Nephron (organoid): Measurements from ENCODE around the gene CAPN11.
"Not testable (repeated sequence)": the region's sequence is repeated elsewhere in the genome, so short reads cannot be mapped to it uniquely, and the experiment has no call there.

Experiments
- H3K27ac Mint-ChIP-seq, 3 experiments: 2 replicates each; pipeline ENCODE4 v1.8.0; 2020; ENCODE audit warnings: mixed read lengths in 3 of 3, mild to moderate bottlenecking in 2 of 3, moderate library complexity in 1 of 3
- H3K27me3 Mint-ChIP-seq: 2 replicates; pipeline ENCODE4 v1.8.0; 2021; ENCODE audit warnings: low read depth, mild to moderate bottlenecking, moderate library complexity, mixed read lengths
- H3K36me3 Mint-ChIP-seq: 2 replicates; pipeline ENCODE4 v1.8.0; 2020; ENCODE audit warnings: low read depth, mixed read lengths
- H3K4me1 Mint-ChIP-seq: 2 replicates; pipeline ENCODE4 v1.8.0; 2020; ENCODE audit warnings: mixed read lengths
- H3K4me3 Mint-ChIP-seq, 3 experiments: 2 replicates each; pipeline ENCODE4 v1.8.0; 2020; ENCODE audit warnings: mild to moderate bottlenecking in 3 of 3, mixed read lengths in 3 of 3, moderate library complexity in 2 of 3
- H3K9me3 Mint-ChIP-seq: 2 replicates; pipeline ENCODE4 v1.8.0; 2020; ENCODE audit warnings: mixed read lengths
- TF ChIP-seq, protein P1 (sequence below), 3 experiments: fragments of 200-600 bp; sonication (generic); IDR thresholded peaks; one replicate each; pipeline ENCODE4 v1.5.0; 2021; ENCODE audit warnings: antibody characterized with exemption in 3 of 3; ENCODE audit not compliant: unreplicated experiment in 3 of 3

CAPN11 gene

DNA sequence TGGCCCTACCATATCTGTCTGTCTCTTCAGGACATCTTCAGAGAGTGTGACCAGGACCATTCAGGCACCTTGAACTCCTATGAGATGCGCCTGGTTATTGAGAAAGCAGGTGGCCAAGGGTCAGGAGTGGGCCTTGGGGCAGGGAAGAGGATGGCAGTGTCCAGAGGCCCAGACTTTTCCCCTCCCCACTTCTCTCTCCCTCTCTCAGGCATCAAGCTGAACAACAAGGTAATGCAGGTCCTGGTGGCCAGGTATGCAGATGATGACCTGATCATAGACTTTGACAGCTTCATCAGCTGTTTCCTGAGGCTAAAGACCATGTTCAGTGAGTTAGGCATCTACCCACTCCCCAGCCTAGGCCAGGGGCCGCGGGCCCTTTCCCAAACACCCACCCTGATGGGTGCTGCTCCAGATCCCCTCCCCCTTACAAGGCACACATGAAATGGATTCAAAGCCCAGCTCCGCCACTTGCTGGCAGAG is 24.3 kb downstream of the CAPN11 start:
- peaks cover 7% of the 10 kb centered on the region for H3K4me1 Mint-ChIP-seq
- H3K9me3 Mint-ChIP-seq = no peaks in the 10 kb centered on the region
- H3K4me3 Mint-ChIP-seq = no peak overlapping the region
- peaks cover 22% of the 10 kb centered on the region for H3K27me3 Mint-ChIP-seq
- TF ChIP-seq, protein P1, sequence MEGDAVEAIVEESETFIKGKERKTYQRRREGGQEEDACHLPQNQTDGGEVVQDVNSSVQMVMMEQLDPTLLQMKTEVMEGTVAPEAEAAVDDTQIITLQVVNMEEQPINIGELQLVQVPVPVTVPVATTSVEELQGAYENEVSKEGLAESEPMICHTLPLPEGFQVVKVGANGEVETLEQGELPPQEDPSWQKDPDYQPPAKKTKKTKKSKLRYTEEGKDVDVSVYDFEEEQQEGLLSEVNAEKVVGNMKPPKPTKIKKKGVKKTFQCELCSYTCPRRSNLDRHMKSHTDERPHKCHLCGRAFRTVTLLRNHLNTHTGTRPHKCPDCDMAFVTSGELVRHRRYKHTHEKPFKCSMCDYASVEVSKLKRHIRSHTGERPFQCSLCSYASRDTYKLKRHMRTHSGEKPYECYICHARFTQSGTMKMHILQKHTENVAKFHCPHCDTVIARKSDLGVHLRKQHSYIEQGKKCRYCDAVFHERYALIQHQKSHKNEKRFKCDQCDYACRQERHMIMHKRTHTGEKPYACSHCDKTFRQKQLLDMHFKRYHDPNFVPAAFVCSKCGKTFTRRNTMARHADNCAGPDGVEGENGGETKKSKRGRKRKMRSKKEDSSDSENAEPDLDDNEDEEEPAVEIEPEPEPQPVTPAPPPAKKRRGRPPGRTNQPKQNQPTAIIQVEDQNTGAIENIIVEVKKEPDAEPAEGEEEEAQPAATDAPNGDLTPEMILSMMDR (IDR thresholded peaks at IDR 0.05; ENCODE audit: unreplicated experiment in 3 of 3) = no peak
- H3K36me3 Mint-ChIP-seq = no peaks in the 10 kb centered on the region
- no peak overlapping the region for H3K27ac Mint-ChIP-seq

- peaks cover 24% of the 10 kb centered on the region for H3K27me3 Mint-ChIP-seq
- no peaks in the 10 kb centered on the region for H3K9me3 Mint-ChIP-seq
- H3K36me3 Mint-ChIP-seq = no peaks in the 10 kb centered on the region
- H3K4me3 Mint-ChIP-seq = no peak overlapping the region
- peaks cover 7% of the 10 kb centered on the region for H3K4me1 Mint-ChIP-seq
- H3K27ac Mint-ChIP-seq = no peak overlapping the region
- TF ChIP-seq, protein P1 (IDR thresholded peaks at IDR 0.05; ENCODE audit: unreplicated experiment in 3 of 3) = no peak
These were observed 25.2 kb downstream of the CAPN11 start for GRCh38 chr6:44183783-44184182.

- Mint-ChIP-seq H3K27me3 (peaks cover 24% of the 10 kb centered on the region), H3K27ac (peak overlapping the region in 1 of 3 experiments; percentile 7)
- not testable (repeated sequence) for H3K4me3 Mint-ChIP-seq, H3K9me3 Mint-ChIP-seq, H3K36me3 Mint-ChIP-seq, H3K4me1 Mint-ChIP-seq
These were observed 26.7 kb downstream of the CAPN11 start for GRCh38 chr6:44185356-44185755.

- Mint-ChIP-seq H3K4me1 (peaks cover 7% of the 10 kb centered on the region), H3K27ac (peak overlapping the region; percentile 3 to 34 (median 6)), H3K4me3 (no peak overlapping the region), H3K9me3 (no peaks in the 10 kb centered on the region), H3K27me3 (peaks cover 24% of the 10 kb centered on the region), H3K36me3 (no peaks in the 10 kb centered on the region)
- TF ChIP-seq, protein P1 (IDR thresholded peaks at IDR 0.05; ENCODE audit: unreplicated experiment in 3 of 3) = no peak
These were observed 27.5 kb downstream of the CAPN11 start for GRCh38 chr6:44185953-44186634.

GRCh38 chr6:44186635-44187025 is 28.0 kb downstream of the CAPN11 start:
- Mint-ChIP-seq H3K4me1 (peaks cover 7% of the 10 kb centered on the region), H3K9me3 (no peaks in the 10 kb centered on the region), H3K36me3 (no peaks in the 10 kb centered on the region), H3K27ac (peak overlapping the region in 1 of 3 experiments; percentile 3), H3K27me3 (peaks cover 24% of the 10 kb centered on the region), H3K4me3 (no peak overlapping the region)
- TF ChIP-seq, protein P1 (IDR thresholded peaks at IDR 0.05; ENCODE audit: unreplicated experiment in 3 of 3) = no peak

DNA sequence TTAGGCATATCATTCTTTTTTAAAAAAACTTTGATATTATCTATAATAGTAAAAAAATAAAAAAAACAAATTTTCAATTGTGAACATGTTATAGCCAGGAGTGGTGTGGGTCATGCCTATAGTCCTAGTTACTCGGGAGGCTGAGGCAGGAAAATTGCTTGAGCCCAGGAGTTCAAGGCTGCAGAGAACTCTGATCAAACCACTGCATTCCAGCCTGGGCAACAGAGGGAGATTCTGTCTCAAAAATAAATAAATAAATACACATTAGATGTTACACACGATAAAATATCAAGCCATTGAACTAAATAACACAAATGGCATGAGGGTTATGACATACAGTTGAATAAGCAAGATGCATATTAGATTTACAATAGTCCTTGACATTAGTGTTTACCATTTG is 30.2 kb downstream of the CAPN11 start:
- H3K36me3 Mint-ChIP-seq = no peaks in the 10 kb centered on the region
- no peak overlapping the region for H3K27ac Mint-ChIP-seq
- peaks cover 16% of the 10 kb centered on the region for H3K4me1 Mint-ChIP-seq
- H3K27me3 Mint-ChIP-seq = peaks cover 15% of the 10 kb centered on the region
- H3K9me3 Mint-ChIP-seq = no peaks in the 10 kb centered on the region
- no peak overlapping the region for H3K4me3 Mint-ChIP-seq
- TF ChIP-seq, protein P1 (IDR thresholded peaks at IDR 0.05; ENCODE audit: unreplicated experiment in 3 of 3) = no peak
